NCI-H1436 (cell line): ENCODE results near the gene NDUFV3.
A peak's percentile ranks its signal among the peaks of the same experiment; 100 is the strongest.
"Not testable (repeated sequence)": the region's sequence is repeated elsewhere in the genome, so short reads cannot be mapped to it uniquely, and the experiment has no call there.

Experiments used
- DNase-seq: peaks from one replicate; lab custom pipeline; 2025; lab: John Stamatoyannopoulos, UW

Gene NDUFV3

GRCh38 chr21:42892582-42892930 is 553 bp upstream of the NDUFV3 start:
- no peak for DNase-seq

- no peak for DNase-seq
Measured at GRCh38 chr21:42900446-42900845, 7.3 kb downstream of the NDUFV3 start.

GRCh38 chr21:42903817-42904216 is 10.7 kb downstream of the NDUFV3 start:
- no peak for DNase-seq

- DNase-seq = no peak
Measured at GRCh38 chr21:42905195-42905594, 12.1 kb downstream of the NDUFV3 start.

- no peak for DNase-seq
Measured at GRCh38 chr21:42906233-42906632, 13.1 kb downstream of the NDUFV3 start.

GRCh38 chr21:42908484-42908883 is 15.4 kb downstream of the NDUFV3 start:
- DNase-seq = not testable (repeated sequence)

- DNase-seq = not testable (repeated sequence)
Measured at GRCh38 chr21:42911920-42912319, 18.8 kb downstream of the NDUFV3 start.

- no peak for DNase-seq
Measured at GRCh38 chr21:42913476-42913875, 20.4 kb downstream of the NDUFV3 start.

GRCh38 chr21:42918291-42918690 is 25.2 kb downstream of the NDUFV3 start:
- DNase-seq = no peak

- DNase-seq = no peak
Measured at GRCh38 chr21:42921927-42922326, 28.8 kb downstream of the NDUFV3 start.

GRCh38 chr21:42922918-42923317 is 29.8 kb downstream of the NDUFV3 start:
- DNase-seq = no peak

GRCh38 chr21:42923553-42924432 is 30.7 kb downstream of the NDUFV3 start:
- peak; percentile 93 for DNase-seq

- DNase-seq = no peak
Measured at GRCh38 chr21:42924433-42924751, 31.3 kb downstream of the NDUFV3 start.

- DNase-seq = no peak
Measured at GRCh38 chr21:42925114-42925926, 32.2 kb downstream of the NDUFV3 start, which contains the start of gene ERVH48-1. Gene ERVH48-1 (minus strand): TSS chr21:42925630. CDS start chr21:42919006, 6,624 bp downstream.

GRCh38 chr21:42927474-42928200 is 34.5 kb downstream of the NDUFV3 start:
- DNase-seq = not testable (repeated sequence)

GRCh38 chr21:42929969-42930368 is 36.9 kb downstream of the NDUFV3 start:
- no peak for DNase-seq

- no peak for DNase-seq
Measured at GRCh38 chr21:42931560-42932235, 38.6 kb downstream of the NDUFV3 start.

- DNase-seq = not testable (repeated sequence)
Measured at GRCh38 chr21:42932378-42933136, 39.4 kb downstream of the NDUFV3 start.

GRCh38 chr21:42933137-42933970 is 40.2 kb downstream of the NDUFV3 start:
- peak; percentile 10 for DNase-seq

GRCh38 chr21:42933973-42934372 is 40.9 kb downstream of the NDUFV3 start:
- DNase-seq = not testable (repeated sequence)
